Breast epithelium (tissue), 4 donors: ENCODE data around the gene ACSS2. TPM values are rescaled to one million over a fixed set of nuclear protein-coding genes. Genes with fewer than 3 reads are reported as not detected.

Source experiments
- DNase-seq, 2 donors: peaks; one replicate each; pipeline ENCODE4 v3.0.0-alpha.2; 2019; ENCODE audit warnings: low spot score in 2 of 2
- H3K27ac ChIP-seq, 2 donors: fragments of 200-600 bp; sonication (generic) in 1 of 2; one replicate each; pipeline ENCODE4 v1.5.1; 2016 to 2019; ENCODE audit warnings: mild to moderate bottlenecking in 1 of 2
- H3K27me3 ChIP-seq, 2 donors: fragments of 200-600 bp; sonication (generic) in 1 of 2; one replicate each; pipeline versions ENCODE4 v1.5.1 to v1.6.0; 2017 to 2019; ENCODE audit warnings: control low read depth in 1 of 2, mild to moderate bottlenecking in 1 of 2
- H3K36me3 ChIP-seq: fragments of 200-600 bp; one replicate; pipeline ENCODE4 v1.5.1; 2019
- H3K4me1 ChIP-seq, 2 donors: fragments of 200-600 bp; sonication (generic); one replicate each; pipeline ENCODE4 v1.5.1; 2016 to 2019; ENCODE audit warnings: control low read depth in 1 of 2
- H3K4me3 ChIP-seq, 3 donors: fragments of 200-600 bp; sonication (generic); 1 replicate in 2 of 3; 2 replicates in 1 of 3; pipeline ENCODE4 v1.5.1; 2016 to 2019; ENCODE audit warnings: mild to moderate bottlenecking in 3 of 3, moderate library complexity in 2 of 3
- H3K9me3 ChIP-seq, 2 donors: fragments of 200-600 bp; sonication (generic) in 1 of 2; one replicate each; pipeline ENCODE4 v1.5.1; 2016 to 2019; ENCODE audit warnings: control low read depth in 1 of 2
- POLR2A ChIP-seq: fragments of 450-650 bp; IDR thresholded peaks from one replicate; pipeline ENCODE4 v1.6.1; 2016; ENCODE audit warnings: antibody characterized with exemption, mild to moderate bottlenecking, moderate library complexity
- POLR2AphosphoS5 ChIP-seq, 3 donors: sonication (generic); formaldehyde crosslinking; IDR thresholded peaks; one replicate each; pipeline ENCODE4 v1.6.1; 2017; ENCODE audit warnings: antibody characterized with exemption in 3 of 3
- intact Hi-C: fragments of 100-400 bp; cut with DNase I; formaldehyde crosslinking; loops from one replicate; pipeline ENCODE4 v1.15.1; 2023; ENCODE audit warnings: low total_unique reads
- total RNA-seq, 3 donors: library from RNA; depleted of rRNA; stranded (reverse); fragments of >200 nt; gene quantifications; one replicate each; pipeline ENCODE4 v1.1.0, GENCODE V29; 2016
- TF ChIP-seq, protein P1 (sequence below), 3 donors: fragments of 450-650 bp; IDR thresholded peaks; one replicate each; pipeline ENCODE4 v1.5.1; 2016 to 2017; ENCODE audit warnings: antibody characterized with exemption in 3 of 3, mild to moderate bottlenecking in 3 of 3, moderate library complexity in 3 of 3

Gene ACSS2
- total RNA-seq, 3 donors from 2014 or later = 70.1 to 137 (median 71.1) TPM

GRCh38 chr20:34859826-34860545, 16.4 kb upstream of the ACSS2 start:
- Histone ChIP-seq H3K27ac (no peak overlapping the region), H3K9me3 (no peaks in the 10 kb centered on the region), H3K36me3 (no peaks in the 10 kb centered on the region), H3K4me3 (no peak overlapping the region), H3K27me3 (no peaks in the 10 kb centered on the region), H3K4me1 (no peaks in the 10 kb centered on the region)
- no peak for TF ChIP-seq POLR2A
- TF ChIP-seq, protein P1, sequence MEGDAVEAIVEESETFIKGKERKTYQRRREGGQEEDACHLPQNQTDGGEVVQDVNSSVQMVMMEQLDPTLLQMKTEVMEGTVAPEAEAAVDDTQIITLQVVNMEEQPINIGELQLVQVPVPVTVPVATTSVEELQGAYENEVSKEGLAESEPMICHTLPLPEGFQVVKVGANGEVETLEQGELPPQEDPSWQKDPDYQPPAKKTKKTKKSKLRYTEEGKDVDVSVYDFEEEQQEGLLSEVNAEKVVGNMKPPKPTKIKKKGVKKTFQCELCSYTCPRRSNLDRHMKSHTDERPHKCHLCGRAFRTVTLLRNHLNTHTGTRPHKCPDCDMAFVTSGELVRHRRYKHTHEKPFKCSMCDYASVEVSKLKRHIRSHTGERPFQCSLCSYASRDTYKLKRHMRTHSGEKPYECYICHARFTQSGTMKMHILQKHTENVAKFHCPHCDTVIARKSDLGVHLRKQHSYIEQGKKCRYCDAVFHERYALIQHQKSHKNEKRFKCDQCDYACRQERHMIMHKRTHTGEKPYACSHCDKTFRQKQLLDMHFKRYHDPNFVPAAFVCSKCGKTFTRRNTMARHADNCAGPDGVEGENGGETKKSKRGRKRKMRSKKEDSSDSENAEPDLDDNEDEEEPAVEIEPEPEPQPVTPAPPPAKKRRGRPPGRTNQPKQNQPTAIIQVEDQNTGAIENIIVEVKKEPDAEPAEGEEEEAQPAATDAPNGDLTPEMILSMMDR (IDR thresholded peaks at IDR 0.05) = no peak
- no peak for TF ChIP-seq POLR2AphosphoS5 (IDR thresholded peaks at IDR 0.05)
- no peak for DNase-seq
- intact Hi-C loops = no loop called here

GRCh38 chr20:34861386-34862084, 14.9 kb upstream of the ACSS2 start:
- TF ChIP-seq POLR2A (no peak), POLR2AphosphoS5 (IDR thresholded peaks at IDR 0.05) (no peak)
- TF ChIP-seq, protein P1 (IDR thresholded peaks at IDR 0.05) = no peak
- no peak overlapping the region for H3K27ac ChIP-seq
- no peaks in the 10 kb centered on the region for H3K27me3 ChIP-seq
- intact Hi-C loops = no loop called here
- H3K4me3 ChIP-seq = no peak overlapping the region
- no peaks in the 10 kb centered on the region for H3K4me1 ChIP-seq
- DNase-seq = peak in 1 of 2 donors; percentile 50
- no peaks in the 10 kb centered on the region for H3K9me3 ChIP-seq
- no peaks in the 10 kb centered on the region for H3K36me3 ChIP-seq

DNA sequence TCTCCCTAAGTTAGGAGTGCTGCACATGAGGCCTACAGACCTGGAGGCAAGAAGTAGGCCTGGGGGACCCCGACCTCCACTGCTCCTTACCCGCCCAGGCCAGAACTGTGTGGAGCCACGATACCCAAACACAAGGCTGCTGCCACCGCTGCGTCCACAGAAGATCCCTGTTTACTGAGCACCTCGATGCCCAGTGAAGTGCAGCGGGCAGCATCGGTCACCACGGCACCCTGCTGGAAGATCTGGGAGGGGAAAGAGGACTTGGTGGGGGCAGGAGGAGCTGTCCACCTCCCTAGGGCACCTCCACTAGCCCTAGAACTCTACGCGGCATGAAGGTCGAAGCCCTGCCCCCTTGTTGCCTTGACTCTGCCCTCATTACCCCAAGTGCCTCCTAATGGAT, 13.7 kb upstream of the ACSS2 start:
- no peak for TF ChIP-seq POLR2AphosphoS5 (IDR thresholded peaks at IDR 0.05)
- TF ChIP-seq, protein P1 (IDR thresholded peaks at IDR 0.05) = no peak
- intact Hi-C loops = no loop called here
- no peak overlapping the region for H3K4me3 ChIP-seq
- peak in 1 of 2 donors; percentile 5 for DNase-seq
- no peaks in the 10 kb centered on the region for H3K27me3 ChIP-seq
- H3K27ac ChIP-seq = no peak overlapping the region
- no peaks in the 10 kb centered on the region for H3K36me3 ChIP-seq
- H3K4me1 ChIP-seq = no peaks in the 10 kb centered on the region
- no peaks in the 10 kb centered on the region for H3K9me3 ChIP-seq

- H3K4me3 ChIP-seq = no peak overlapping the region
- intact Hi-C loops = no loop called here
- no peaks in the 10 kb centered on the region for H3K27me3 ChIP-seq
- no peaks in the 10 kb centered on the region for H3K36me3 ChIP-seq
- DNase-seq = no peak
- no peaks in the 10 kb centered on the region for H3K4me1 ChIP-seq
- H3K27ac ChIP-seq = no peak overlapping the region
- H3K9me3 ChIP-seq = no peaks in the 10 kb centered on the region
- no peak for TF ChIP-seq POLR2AphosphoS5 (IDR thresholded peaks at IDR 0.05)
These were observed 12.9 kb upstream of the ACSS2 start for GRCh38 chr20:34863421-34863965.

DNA sequence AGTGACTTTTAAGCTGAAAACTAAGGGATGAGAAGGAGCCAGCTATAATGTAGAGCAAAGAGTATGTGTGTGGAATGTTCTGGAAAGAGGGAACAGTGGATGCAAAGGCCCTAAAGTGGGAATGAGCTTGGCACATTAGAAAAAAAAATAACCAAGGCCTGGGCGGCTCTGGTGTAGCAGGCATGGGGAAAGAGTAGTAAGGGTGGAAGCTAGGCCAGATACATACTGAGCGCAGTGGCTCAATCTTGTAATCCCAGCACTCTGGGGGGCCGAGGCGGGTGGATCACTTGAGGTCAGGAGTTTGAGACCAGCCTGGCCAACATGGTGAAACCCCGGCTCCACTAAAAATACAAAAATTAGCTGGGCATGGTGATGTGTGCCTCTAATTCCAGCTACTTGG, 12.2 kb upstream of the ACSS2 start:
- no peak for TF ChIP-seq POLR2AphosphoS5 (IDR thresholded peaks at IDR 0.05)
- TF ChIP-seq, protein P1 (IDR thresholded peaks at IDR 0.05) = no peak
- no peak for TF ChIP-seq POLR2A
- no peaks in the 10 kb centered on the region for H3K36me3 ChIP-seq
- H3K4me1 ChIP-seq = no peaks in the 10 kb centered on the region
- intact Hi-C loops = no loop called here
- H3K27me3 ChIP-seq = no peaks in the 10 kb centered on the region
- no peak overlapping the region for H3K4me3 ChIP-seq
- no peaks in the 10 kb centered on the region for H3K9me3 ChIP-seq
- no peak overlapping the region for H3K27ac ChIP-seq
- DNase-seq = no peak
